Measurements from ENCODE around the gene WDFY4. TPM values are rescaled to one million over a fixed set of nuclear protein-coding genes. Genes with fewer than 3 reads are reported as not detected.

Gene WDFY4
- total and polyA plus RNA-seq, 2 experiments from 2014 or later: 0.14 TPM; not detected in 1

DNA sequence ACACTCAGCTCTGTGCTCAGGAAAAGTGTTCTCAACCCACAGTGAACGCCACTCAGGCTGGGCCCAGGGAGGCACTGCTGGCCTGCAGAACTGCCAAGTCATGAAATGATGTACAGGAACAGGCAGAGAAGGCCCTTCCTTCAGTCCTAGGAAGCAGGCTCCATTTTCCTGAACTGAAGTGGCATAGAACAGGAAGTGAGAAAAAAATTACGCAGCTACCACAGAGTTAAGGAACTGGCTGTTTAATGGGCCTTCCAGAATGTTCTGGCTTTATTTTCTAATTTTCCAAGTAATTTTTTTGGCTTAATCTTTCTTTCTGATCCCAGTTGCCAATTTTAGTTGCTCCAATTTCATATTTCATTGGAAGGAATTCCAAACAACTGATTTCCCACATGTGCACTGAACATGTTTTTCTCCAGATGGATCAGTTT lies 215.7 kb downstream of the WDFY4 start:
- H3K27ac Mint-ChIP-seq: no peak overlapping the region
- H3K9me2 ChIP-seq (ENCODE audit: insufficient read depth): no peaks in the 10 kb centered on the region
- H3K4me1 ChIP-seq (ENCODE audit: insufficient read depth): no peaks in the 10 kb centered on the region
- no peak overlapping the region for H2AFZ ChIP-seq
- H3K4me2 ChIP-seq: no peak overlapping the region
- peaks cover 2% of the 10 kb centered on the region for H3K27me3 Mint-ChIP-seq (ENCODE audit: insufficient read depth, low read depth, poor library complexity)
- ATAC-seq (no peak), DNase-seq (ENCODE audit: low spot score) (no peak)
- no peaks in the 10 kb centered on the region for H3F3A ChIP-seq (replicated peaks; ENCODE audit: low read depth)
- no peaks in the 10 kb centered on the region for H3K36me3 ChIP-seq (ENCODE audit: insufficient read depth)
- H3K4me3 ChIP-seq: no peak overlapping the region
- no peaks in the 10 kb centered on the region for H3K27me3 ChIP-seq (ENCODE audit: insufficient read depth)
- H3K9me3 Mint-ChIP-seq: no peaks in the 10 kb centered on the region
- no peak overlapping the region for H3K27ac ChIP-seq (ENCODE audit: low read depth)
- H3K36me3 Mint-ChIP-seq (ENCODE audit: low read depth): no peaks in the 10 kb centered on the region
- TF ChIP-seq POLR2AphosphoS5 (IDR thresholded peaks at IDR 0.05; ENCODE audit: low read depth) (no peak), NANOG (IDR thresholded peaks at IDR 0.05; ENCODE audit: borderline replicate concordance) (no peak), ZNF114 (CRISPR knock-in tag; IDR thresholded peaks at IDR 0.05) (no peak), EZH2phosphoT487 (IDR thresholded peaks at IDR 0.05; ENCODE audit: unreplicated experiment) (no peak), REST (IDR thresholded peaks at IDR 0.05; ENCODE audit: unreplicated experiment) (no peak), STAT1 (IDR thresholded peaks at IDR 0.05; ENCODE audit: unreplicated experiment) (no peak), CREB1 (CRISPR knock-in tag; IDR thresholded peaks at IDR 0.05; ENCODE audit: low read depth) (no peak)
- TF ChIP-seq, protein P1, sequence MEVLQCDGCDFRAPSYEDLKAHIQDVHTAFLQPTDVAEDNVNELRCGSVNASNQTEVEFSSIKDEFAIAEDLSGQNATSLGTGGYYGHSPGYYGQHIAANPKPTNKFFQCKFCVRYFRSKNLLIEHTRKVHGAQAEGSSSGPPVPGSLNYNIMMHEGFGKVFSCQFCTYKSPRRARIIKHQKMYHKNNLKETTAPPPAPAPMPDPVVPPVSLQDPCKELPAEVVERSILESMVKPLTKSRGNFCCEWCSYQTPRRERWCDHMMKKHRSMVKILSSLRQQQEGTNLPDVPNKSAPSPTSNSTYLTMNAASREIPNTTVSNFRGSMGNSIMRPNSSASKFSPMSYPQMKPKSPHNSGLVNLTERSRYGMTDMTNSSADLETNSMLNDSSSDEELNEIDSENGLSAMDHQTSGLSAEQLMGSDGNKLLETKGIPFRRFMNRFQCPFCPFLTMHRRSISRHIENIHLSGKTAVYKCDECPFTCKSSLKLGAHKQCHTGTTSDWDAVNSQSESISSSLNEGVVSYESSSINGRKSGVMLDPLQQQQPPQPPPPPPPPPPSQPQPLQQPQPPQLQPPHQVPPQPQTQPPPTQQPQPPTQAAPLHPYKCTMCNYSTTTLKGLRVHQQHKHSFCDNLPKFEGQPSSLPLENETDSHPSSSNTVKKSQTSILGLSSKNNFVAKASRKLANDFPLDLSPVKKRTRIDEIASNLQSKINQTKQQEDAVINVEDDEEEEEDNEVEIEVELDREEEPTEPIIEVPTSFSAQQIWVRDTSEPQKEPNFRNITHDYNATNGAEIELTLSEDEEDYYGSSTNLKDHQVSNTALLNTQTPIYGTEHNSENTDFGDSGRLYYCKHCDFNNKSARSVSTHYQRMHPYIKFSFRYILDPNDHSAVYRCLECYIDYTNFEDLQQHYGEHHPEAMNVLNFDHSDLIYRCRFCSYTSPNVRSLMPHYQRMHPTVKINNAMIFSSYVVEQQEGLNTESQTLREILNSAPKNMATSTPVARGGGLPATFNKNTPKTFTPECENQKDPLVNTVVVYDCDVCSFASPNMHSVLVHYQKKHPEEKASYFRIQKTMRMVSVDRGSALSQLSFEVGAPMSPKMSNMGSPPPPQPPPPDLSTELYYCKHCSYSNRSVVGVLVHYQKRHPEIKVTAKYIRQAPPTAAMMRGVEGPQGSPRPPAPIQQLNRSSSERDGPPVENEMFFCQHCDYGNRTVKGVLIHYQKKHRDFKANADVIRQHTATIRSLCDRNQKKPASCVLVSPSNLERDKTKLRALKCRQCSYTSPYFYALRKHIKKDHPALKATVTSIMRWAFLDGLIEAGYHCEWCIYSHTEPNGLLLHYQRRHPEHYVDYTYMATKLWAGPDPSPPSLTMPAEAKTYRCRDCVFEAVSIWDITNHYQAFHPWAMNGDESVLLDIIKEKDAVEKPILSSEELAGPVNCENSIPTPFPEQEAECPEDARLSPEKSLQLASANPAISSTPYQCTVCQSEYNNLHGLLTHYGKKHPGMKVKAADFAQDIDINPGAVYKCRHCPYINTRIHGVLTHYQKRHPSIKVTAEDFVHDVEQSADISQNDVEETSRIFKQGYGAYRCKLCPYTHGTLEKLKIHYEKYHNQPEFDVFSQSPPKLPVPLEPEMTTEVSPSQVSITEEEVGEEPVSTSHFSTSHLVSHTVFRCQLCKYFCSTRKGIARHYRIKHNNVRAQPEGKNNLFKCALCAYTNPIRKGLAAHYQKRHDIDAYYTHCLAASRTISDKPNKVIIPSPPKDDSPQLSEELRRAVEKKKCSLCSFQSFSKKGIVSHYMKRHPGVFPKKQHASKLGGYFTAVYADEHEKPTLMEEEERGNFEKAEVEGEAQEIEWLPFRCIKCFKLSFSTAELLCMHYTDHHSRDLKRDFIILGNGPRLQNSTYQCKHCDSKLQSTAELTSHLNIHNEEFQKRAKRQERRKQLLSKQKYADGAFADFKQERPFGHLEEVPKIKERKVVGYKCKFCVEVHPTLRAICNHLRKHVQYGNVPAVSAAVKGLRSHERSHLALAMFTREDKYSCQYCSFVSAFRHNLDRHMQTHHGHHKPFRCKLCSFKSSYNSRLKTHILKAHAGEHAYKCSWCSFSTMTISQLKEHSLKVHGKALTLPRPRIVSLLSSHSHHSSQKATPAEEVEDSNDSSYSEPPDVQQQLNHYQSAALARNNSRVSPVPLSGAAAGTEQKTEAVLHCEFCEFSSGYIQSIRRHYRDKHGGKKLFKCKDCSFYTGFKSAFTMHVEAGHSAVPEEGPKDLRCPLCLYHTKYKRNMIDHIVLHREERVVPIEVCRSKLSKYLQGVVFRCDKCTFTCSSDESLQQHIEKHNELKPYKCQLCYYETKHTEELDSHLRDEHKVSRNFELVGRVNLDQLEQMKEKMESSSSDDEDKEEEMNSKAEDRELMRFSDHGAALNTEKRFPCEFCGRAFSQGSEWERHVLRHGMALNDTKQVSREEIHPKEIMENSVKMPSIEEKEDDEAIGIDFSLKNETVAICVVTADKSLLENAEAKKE (CRISPR knock-in tag; IDR thresholded peaks at IDR 0.05): no peak
- H4K20me1 ChIP-seq (replicated peaks; ENCODE audit: insufficient read depth): no peaks in the 10 kb centered on the region
- H3K4me3 Mint-ChIP-seq: no peak overlapping the region
- no peaks in the 10 kb centered on the region for H3K4me1 Mint-ChIP-seq
- no peaks in the 10 kb centered on the region for H3K79me2 ChIP-seq (replicated peaks; ENCODE audit: insufficient read depth)
